Panc1 (cell line): ENCODE results near the gene OR2M2. TPM values are rescaled to one million over a fixed set of nuclear protein-coding genes. Genes with fewer than 3 reads are reported as not detected.

ENCODE experiments used
- ATAC-seq: fragments of 200-7000 bp; cut with Tn5 transposase; 2 replicates; pipeline ENCODE4 v1.9.1; 2020; ENCODE audit warnings: mild to moderate bottlenecking, moderate library complexity
- BruUV-seq: library from RNA; stranded (reverse); fragments of 400-500 nt; replicated peaks from 2 replicates; lab custom pipeline; 2021; lab: Mats Ljungman, UMichigan
- CTCF ChIA-PET: fragments of 300-600 bp; sonication (Branson Sonifier 250); formaldehyde crosslinking; loops from one replicate; lab custom pipeline; 2022; ENCODE audit warnings: antibody characterized with exemption; lab: Charles Lee
- POLR2A ChIA-PET: fragments of 300-600 bp; sonication (Branson Sonifier 250); formaldehyde crosslinking; loops from one replicate; lab custom pipeline; 2022; ENCODE audit warnings: antibody characterized with exemption; lab: Charles Lee
- DNase-seq: peaks from one replicate; pipeline ENCODE4 v3.0.0-alpha.2; 2010; ENCODE audit warnings: low read depth, low spot score
- H3K27ac ChIP-seq: 2 replicates; pipeline ENCODE4 v1.5.1; 2011; ENCODE audit warnings: mild to moderate bottlenecking, low read length, inconsistent platforms
- H3K27me3 ChIP-seq: fragments of 200-500 bp; sonication (Bioruptor generic); 2 replicates; pipeline ENCODE4 v1.6.0; 2014; ENCODE audit warnings: low read length, inconsistent platforms; ENCODE audit not compliant: control insufficient read depth, insufficient read depth
- H3K36me3 ChIP-seq: fragments of 200-500 bp; sonication (Bioruptor generic); 2 replicates; pipeline ENCODE4 v1.5.1; 2014; ENCODE audit warnings: inconsistent platforms, mild to moderate bottlenecking, low read length, moderate library complexity; ENCODE audit not compliant: control insufficient read depth, insufficient read depth
- H3K4me1 ChIP-seq: 2 replicates; pipeline ENCODE4 v1.5.1; 2011; ENCODE audit warnings: inconsistent platforms, mild to moderate bottlenecking, low read length, moderate library complexity; ENCODE audit not compliant: control insufficient read depth, insufficient read depth
- H3K4me3 ChIP-seq, 2 experiments: 2 replicates each; pipeline ENCODE4 v1.5.1; 2011 to 2012; ENCODE audit warnings: low read depth in 2 of 2, low read length in 2 of 2, mild to moderate bottlenecking in 2 of 2, inconsistent platforms in 1 of 2, moderate library complexity in 1 of 2
- H3K9me3 ChIP-seq: fragments of 200-500 bp; sonication (Bioruptor generic); 2 replicates; pipeline ENCODE4 v1.5.1; 2014; ENCODE audit warnings: low read depth, mild to moderate bottlenecking, inconsistent platforms, low read length, moderate library complexity; ENCODE audit not compliant: control insufficient read depth, insufficient read depth
- POLR2AphosphoS5 ChIP-seq: IDR thresholded peaks from 2 replicates; pipeline ENCODE4 v1.6.1; 2012; ENCODE audit warnings: mild to moderate bottlenecking, low read depth, low read length, moderate library complexity
- SIN3A ChIP-seq: IDR thresholded peaks from 2 replicates; pipeline ENCODE4 v1.6.1; 2012; ENCODE audit warnings: low read depth, mild to moderate bottlenecking, low read length, moderate library complexity, borderline replicate concordance; ENCODE audit not compliant: insufficient read depth
- TCF7L2 ChIP-seq: IDR thresholded peaks from 2 replicates; pipeline ENCODE4 v1.6.1; 2011; ENCODE audit warnings: mild to moderate bottlenecking, low read depth, low read length, inconsistent platforms
- in situ Hi-C: cut with HindIII; loops from 2 replicates; pipeline ENCODE4 v1.10.0; 2016; ENCODE audit warnings: low sequenced_read_pairs, low pct_unique_long_range_greater_than_20kb
- intact Hi-C: fragments of 100-400 bp; cut with micrococcal nuclease; formaldehyde crosslinking; loops from one replicate; pipeline ENCODE4 v1.10.0; 2022; ENCODE audit not compliant: unreplicated experiment
- total RNA-seq: library from RNA; stranded (reverse); gene quantifications from one replicate; pipeline ENCODE4 v1.2.1, GENCODE V29; 2021; ENCODE audit not compliant: unreplicated experiment
- TF ChIP-seq, protein P1 (sequence below): fragments of 450-650 bp; IDR thresholded peaks from 2 replicates; pipeline ENCODE4 v1.5.1; 2017; ENCODE audit warnings: mild to moderate bottlenecking
- TF ChIP-seq, protein P2 (sequence below), 2 experiments: IDR thresholded peaks; 2 replicates each; pipeline ENCODE4 v1.6.1; 2011 to 2012; ENCODE audit warnings: low read depth in 2 of 2, control low read depth in 1 of 2, low read length in 1 of 2, mild to moderate bottlenecking in 1 of 2, moderate library complexity in 1 of 2; ENCODE audit not compliant: insufficient read depth in 1 of 2

OR2M2 gene
- total RNA-seq, 1 experiment from 2014 or later = not detected

DNA sequence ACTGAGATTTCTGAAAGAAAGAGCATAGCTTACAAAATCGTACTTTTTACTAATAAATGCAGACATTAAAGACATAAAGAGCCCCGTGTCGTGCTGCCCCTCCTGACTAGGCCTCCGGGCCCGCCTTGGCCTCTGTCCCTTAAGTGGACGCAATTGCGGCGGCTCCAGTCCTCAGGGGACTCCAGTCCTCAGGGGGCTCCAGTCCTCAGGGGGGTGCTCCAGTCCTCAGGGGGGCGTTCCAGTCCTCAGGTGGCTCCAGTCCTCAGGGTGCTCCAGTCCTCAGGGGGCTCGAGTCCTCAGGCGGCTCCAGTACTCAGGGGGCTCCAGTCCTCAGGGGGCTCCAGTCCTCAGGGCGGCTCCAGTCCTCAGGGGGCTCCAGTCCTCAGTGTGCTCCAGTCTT is 10.6 kb upstream of the OR2M2 start:
- POLR2A ChIA-PET = no interaction called here
- no peak for DNase-seq
- no peaks in the 10 kb centered on the region for H3K9me3 ChIP-seq
- CTCF ChIA-PET = no interaction called here
- no peak overlapping the region for H3K4me3 ChIP-seq
- intact Hi-C loops (no loop called here), in situ Hi-C loops (no loop called here)
- no peaks in the 10 kb centered on the region for H3K36me3 ChIP-seq
- ATAC-seq = no peak
- H3K27ac ChIP-seq = no peak overlapping the region
- TF ChIP-seq SIN3A (no peak), TCF7L2 (no peak)
- TF ChIP-seq, protein P1, sequence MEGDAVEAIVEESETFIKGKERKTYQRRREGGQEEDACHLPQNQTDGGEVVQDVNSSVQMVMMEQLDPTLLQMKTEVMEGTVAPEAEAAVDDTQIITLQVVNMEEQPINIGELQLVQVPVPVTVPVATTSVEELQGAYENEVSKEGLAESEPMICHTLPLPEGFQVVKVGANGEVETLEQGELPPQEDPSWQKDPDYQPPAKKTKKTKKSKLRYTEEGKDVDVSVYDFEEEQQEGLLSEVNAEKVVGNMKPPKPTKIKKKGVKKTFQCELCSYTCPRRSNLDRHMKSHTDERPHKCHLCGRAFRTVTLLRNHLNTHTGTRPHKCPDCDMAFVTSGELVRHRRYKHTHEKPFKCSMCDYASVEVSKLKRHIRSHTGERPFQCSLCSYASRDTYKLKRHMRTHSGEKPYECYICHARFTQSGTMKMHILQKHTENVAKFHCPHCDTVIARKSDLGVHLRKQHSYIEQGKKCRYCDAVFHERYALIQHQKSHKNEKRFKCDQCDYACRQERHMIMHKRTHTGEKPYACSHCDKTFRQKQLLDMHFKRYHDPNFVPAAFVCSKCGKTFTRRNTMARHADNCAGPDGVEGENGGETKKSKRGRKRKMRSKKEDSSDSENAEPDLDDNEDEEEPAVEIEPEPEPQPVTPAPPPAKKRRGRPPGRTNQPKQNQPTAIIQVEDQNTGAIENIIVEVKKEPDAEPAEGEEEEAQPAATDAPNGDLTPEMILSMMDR = no peak
- TF ChIP-seq, protein P2, sequence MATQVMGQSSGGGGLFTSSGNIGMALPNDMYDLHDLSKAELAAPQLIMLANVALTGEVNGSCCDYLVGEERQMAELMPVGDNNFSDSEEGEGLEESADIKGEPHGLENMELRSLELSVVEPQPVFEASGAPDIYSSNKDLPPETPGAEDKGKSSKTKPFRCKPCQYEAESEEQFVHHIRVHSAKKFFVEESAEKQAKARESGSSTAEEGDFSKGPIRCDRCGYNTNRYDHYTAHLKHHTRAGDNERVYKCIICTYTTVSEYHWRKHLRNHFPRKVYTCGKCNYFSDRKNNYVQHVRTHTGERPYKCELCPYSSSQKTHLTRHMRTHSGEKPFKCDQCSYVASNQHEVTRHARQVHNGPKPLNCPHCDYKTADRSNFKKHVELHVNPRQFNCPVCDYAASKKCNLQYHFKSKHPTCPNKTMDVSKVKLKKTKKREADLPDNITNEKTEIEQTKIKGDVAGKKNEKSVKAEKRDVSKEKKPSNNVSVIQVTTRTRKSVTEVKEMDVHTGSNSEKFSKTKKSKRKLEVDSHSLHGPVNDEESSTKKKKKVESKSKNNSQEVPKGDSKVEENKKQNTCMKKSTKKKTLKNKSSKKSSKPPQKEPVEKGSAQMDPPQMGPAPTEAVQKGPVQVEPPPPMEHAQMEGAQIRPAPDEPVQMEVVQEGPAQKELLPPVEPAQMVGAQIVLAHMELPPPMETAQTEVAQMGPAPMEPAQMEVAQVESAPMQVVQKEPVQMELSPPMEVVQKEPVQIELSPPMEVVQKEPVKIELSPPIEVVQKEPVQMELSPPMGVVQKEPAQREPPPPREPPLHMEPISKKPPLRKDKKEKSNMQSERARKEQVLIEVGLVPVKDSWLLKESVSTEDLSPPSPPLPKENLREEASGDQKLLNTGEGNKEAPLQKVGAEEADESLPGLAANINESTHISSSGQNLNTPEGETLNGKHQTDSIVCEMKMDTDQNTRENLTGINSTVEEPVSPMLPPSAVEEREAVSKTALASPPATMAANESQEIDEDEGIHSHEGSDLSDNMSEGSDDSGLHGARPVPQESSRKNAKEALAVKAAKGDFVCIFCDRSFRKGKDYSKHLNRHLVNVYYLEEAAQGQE (IDR thresholded peaks at IDR 0.05; ENCODE audit: insufficient read depth in 1 of 2, low read depth in 2 of 2, low read length in 1 of 2) = no peak
- no peaks in the 10 kb centered on the region for H3K4me1 ChIP-seq
- no peaks in the 10 kb centered on the region for H3K27me3 ChIP-seq
- BruUV-seq = no TSS peak

DNA sequence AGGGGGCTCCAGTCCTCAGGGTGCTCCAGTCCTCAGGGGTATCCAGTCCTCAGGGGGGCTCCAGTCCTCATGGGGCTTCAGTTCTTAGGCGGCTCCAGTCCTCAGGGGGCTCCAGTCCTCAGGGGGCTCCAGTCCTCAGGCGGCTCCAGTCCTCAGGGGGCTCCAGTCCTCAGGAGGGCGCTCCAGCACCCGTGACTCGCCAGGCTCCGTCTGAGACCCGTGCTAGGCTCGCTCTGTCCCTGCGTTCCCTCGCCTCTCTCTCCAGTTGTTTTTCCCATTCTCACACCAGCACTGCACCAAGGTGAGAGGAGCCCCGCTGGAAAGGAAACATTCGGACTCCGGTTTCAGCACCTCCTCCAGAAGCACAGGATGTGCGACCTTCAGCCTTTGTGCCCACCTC is 9.4 kb upstream of the OR2M2 start:
- Histone ChIP-seq H3K27ac (no peak overlapping the region), H3K4me3 (no peak overlapping the region), H3K9me3 (no peaks in the 10 kb centered on the region), H3K27me3 (no peaks in the 10 kb centered on the region), H3K36me3 (no peaks in the 10 kb centered on the region), H3K4me1 (no peaks in the 10 kb centered on the region)
- TF ChIP-seq POLR2AphosphoS5 (no peak), TCF7L2 (no peak), SIN3A (no peak)
- TF ChIP-seq, protein P2 (IDR thresholded peaks at IDR 0.05; ENCODE audit: insufficient read depth in 1 of 2, low read depth in 2 of 2, low read length in 1 of 2) = no peak
- TF ChIP-seq, protein P1 = no peak
- ChIA-PET POLR2A (no interaction called here), CTCF (no interaction called here)
- intact Hi-C loops = no loop called here
- in situ Hi-C loops = no loop called here
- ATAC-seq = no peak
- no TSS peak for BruUV-seq
- DNase-seq = no peak
